ENCODE results near the gene RUSF1.
"Not testable (repeated sequence)": the region's sequence is repeated elsewhere in the genome, so short reads cannot be mapped to it uniquely, and the experiment has no call there.

The RUSF1 gene

DNA sequence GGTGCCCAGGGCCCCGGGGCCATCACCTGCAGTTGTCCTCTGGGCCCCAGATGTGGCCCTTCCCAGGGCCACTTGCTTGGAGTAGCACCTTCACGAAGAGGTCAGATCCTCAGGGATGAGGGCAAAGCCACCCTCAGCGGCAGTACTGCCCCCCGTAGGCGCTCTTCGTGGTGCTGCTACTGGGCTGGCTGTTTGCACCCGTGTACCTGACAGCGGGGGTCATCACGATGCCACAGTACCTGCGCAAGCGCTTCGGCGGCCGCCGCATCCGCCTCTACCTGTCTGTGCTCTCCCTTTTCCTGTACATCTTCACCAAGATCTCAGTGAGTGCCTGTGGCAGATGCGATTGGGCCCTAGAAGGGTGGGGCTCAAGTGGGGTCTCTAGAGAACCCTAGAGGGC is 22.6 kb downstream of the RUSF1 start:
- no peak for DNase-seq

DNA sequence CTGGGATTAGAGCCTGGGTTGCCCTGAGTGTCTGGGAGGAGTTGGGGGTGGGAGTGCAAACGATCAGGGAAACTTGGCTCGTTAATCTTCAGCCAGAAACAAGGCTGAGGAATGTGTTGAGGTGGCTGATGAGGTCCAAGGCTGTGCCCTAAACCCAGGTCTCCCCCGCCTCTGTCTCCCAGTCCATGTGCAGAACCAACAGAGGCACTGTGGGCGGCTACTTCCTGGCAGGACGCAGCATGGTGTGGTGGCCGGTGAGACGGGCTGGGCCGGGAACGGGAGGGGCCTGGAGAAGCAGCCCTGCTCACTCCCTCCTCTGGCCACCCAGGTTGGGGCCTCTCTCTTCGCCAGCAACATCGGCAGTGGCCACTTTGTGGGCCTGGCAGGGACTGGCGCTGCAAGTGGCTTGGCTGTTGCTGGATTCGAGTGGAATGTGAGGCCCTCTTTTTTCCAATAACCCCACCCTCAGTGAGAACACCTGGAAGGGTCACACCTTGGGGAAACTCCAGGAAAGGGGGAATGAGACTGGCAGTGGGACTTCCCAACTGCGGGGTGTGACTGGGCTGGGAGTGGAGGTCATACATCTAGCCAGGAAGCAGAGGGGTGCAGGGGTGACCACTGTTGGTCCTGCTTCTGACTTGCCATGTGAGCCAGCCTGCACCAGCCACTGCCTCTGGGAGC is 23.6 kb downstream of the RUSF1 start:
- no peak for DNase-seq

DNA sequence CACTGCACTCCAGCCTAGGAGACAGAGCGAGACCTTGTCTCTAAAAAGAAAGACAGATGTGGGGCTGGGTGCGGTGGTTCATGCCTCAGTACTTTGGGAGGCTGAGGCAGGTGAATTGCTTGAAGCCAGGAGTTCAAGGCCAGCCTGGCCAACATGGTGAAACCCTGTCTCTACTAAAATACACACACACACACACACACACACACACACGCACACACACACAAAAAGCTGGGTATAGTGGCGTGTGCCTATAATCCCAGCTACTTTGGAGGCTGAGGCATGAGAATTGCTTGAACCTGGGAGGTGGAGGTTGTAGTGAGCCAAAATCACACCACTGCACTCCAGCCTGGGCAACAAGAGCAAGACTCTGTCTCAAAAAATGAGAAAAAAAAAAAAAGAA is 24.1 kb downstream of the RUSF1 start:
- not testable (repeated sequence) for DNase-seq

DNA sequence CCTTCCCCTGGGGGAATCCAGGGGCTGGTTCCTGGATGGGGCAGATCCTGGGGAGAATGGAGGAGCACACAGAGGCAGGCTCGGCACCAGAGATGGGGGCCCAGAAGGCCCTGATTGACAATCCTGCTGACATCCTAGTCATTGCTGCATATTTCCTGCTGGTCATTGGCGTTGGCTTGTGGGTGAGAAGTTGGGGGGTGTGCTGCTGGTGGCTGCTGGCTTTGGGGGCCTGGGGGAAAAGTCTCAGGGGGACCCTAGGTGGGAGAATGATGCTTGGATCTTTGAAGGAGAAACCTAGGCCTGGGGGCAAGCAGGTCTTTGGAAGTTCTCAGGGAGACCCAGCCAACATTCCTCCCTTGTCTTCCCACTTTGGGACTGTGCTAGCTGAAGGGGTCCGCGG is 25.1 kb downstream of the RUSF1 start, which contains the start of gene SLC5A2:
TSS of gene SLC5A2 (plus strand) at position 43 of the 400 bp plus-strand sequence. CDS start at position 57, 14 bp downstream.
- DNase-seq = no peak

DNA sequence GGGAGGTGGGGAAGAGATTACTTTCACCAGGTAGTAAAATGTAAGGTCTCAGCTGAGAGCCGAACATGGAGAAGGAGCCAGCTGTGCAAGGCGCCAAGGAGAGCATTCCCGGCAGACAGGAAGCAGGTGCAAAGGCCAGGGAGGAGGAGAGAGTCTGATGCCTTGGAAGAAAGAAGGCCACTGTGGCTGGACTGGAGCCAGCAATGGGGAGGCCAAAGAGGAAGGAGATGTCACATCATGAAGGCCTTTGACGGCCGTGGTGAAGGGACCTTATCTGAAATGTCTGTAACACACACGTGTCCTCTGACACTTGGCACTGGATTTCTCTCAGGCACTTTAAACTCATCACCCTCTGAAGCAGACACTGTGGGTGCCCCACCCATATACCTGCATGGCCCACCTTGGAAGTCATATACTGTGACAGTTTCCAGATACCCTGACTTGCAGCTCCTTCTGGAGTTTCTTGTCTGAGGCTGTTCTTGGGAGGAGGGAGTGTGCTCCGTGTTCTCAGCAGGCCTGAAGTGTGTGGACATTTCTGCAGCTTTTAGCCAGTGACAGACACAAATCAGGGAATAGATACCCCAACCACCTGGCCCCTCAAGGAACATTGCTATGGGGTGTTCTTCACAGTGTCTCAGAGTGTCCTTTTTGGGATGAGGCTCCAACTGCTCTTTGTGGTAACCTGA is 27.2 kb downstream of the RUSF1 start:
- no peak for DNase-seq

DNA sequence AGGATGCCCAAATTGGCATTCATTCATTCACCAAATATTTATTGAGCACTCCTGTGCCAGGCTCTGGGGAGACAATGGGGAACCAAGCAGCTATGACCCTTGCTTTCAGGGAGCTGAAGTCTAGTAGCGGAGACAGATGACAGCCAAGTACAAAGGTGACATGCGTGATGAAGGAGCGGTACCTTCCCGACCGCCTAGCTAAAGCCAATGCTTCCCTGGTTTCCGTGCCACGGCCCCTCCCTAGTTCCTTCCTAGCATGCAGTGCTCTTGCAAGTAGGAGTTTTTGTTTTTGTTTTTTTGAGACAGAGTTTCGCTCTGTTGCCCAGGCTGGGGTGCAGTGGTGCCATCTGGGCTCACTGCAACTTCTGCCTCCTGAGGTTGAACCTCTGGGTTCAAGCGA is 28.4 kb downstream of the RUSF1 start:
- no peak for DNase-seq

DNA sequence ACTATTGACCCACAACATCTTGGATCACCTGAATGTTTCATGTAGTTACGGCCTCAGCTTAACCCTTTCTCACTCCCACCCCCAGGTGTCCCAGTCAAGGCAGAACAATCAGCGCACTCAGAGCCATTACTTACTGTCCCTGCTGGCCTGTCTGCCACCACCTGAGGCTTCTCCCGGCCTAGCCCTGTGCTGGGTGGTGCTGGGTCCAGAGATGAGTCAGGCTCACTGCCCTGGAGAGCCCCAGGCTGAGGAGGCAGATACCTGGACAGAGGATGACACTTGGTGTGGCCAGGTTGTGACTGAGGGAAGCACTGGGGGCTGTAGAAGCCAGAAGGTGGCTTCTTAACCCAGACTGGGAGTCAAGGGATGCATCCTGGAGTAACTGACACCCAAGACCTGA is 29.2 kb downstream of the RUSF1 start:
- DNase-seq = no peak

DNA sequence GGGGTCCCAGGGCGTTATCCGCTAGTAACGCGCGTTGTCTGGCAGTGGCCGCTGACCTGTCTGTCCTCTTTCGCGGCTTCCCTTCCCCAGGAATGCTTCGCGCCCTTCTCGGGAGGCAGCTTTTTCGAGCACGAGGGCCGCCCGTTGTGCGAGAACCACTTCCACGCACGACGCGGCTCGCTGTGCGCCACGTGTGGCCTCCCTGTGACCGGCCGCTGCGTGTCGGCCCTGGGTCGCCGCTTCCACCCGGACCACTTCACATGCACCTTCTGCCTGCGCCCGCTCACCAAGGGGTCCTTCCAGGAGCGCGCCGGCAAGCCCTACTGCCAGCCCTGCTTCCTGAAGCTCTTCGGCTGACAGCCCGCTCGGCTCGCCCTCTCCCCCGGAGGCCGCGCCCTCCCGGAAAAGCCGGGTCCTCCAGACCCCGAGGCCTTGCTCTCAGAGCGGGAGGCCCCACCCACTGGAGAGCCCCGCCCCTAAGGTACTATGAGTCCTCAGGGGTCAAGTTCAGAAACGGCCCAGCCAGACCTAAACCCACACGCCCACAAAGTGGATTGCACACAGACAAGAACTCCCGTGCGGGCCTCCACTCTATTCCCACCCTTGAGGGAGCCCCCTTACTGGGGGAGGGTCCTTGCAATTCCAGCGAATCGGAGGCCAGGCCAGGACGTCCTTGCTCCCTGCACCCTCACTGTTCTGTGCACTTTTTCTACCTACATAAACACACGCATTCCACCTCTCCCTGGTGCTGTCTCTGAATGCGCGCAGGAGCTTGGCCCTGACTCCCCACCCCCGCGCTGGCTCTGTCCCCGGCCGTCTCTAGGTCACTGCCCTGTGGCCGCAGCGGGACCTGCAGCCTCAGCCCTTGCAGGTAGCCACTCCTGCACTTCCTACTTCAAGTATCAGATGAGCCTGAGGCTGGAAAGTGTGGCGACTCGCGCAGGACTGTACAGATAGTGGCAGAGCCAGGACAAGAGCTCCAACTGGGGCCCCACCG is 30.7 kb downstream of the RUSF1 start:
- DNase-seq = peak; percentile 71

DNA sequence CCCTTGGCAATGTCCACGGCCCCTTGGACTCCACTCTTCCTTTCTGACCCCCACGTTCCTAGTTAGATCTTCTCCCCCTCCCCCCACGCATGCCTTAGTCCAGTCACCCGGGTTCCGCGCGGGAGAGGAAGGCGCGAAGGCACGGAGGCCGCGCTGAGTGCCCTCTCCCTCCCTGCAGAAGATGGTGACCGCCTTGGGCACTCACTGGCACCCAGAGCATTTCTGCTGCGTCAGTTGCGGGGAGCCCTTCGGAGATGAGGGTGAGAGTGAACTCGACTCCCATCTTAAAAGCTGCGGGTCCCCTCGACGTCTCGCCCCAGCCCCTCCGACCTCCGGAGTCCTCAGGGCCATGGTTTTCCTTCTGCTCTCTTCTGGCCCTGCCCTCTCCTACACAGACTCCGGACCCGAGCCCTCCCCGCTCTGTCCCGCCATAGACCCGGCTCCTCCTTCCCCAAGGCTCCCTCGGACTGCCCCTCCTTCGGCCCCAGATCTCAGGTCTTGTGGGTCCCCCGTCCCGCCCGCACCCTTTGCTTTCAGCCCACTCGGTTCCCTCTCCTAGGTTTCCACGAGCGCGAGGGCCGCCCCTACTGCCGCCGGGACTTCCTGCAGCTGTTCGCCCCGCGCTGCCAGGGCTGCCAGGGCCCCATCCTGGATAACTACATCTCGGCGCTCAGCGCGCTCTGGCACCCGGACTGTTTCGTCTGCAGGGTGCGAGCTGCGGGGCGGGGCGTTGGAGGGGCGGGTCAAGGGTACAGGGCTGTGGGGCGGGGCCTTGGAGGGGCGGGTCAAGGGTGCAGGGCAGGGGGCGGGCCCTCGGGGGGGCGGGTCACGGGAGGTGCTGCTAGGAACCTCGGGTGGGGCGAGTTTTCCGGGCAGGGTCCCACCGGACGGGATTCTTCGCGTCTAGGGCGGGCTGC is 31.6 kb downstream of the RUSF1 start:
- peak; percentile 93 for DNase-seq

DNA sequence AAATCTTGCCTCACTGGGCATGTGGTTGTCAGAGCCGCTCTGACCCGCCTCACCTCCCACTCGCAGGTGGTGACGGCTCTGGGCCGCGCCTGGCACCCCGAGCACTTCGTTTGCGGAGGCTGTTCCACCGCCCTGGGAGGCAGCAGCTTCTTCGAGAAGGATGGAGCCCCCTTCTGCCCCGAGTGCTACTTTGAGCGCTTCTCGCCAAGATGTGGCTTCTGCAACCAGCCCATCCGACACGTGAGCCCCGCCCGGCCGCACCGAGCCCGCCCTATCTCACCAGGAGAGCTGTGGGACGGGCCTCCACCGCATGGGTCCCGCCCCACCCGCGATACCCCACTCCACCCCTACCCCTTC is 32.3 kb downstream of the RUSF1 start:
- no peak for DNase-seq

DNA sequence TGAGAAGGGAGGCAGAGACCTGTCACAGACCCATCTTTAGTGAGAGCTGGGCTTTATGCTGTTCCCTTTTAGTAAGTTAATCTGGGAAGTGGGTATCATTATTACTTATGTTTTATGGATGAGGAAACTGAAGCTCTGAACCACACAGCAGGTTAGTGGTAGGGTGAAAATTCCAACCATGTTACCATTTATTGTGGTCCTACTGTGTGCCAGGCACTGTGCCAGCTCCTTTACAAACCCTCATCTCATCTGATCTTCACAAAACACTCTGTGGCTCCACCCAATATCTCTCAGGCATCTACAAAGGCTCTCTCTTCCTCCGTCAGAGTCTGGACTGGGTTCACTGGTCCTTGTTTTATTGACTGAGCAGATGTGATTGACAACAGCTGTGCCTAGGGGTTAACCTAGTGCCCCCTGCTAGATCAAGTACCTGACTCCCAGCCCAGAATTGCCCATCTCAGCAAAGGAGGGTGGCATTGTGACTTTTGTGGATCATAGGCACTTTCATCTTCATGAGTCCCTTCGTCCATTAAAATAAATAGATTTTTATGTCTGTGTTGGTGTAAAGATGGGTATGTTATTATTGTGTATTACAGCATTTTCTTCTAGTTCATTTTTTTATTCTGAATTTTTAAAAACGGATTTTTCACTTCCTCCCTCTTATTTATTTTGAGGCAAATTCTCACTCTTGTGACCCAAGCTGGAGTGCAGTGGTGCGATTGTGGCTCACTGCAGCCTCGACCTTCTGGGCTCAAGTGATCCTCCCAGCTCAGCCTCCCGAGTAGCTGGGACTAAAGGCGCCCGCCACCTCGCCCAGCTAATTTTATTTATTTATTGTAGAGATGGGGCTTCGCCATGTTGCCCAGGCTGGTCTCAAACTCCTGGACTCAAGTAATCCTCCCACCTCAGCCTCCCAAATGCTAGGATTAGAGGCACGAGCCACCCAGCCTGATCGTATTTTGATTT is 33.1 kb downstream of the RUSF1 start:
- no peak for DNase-seq

DNA sequence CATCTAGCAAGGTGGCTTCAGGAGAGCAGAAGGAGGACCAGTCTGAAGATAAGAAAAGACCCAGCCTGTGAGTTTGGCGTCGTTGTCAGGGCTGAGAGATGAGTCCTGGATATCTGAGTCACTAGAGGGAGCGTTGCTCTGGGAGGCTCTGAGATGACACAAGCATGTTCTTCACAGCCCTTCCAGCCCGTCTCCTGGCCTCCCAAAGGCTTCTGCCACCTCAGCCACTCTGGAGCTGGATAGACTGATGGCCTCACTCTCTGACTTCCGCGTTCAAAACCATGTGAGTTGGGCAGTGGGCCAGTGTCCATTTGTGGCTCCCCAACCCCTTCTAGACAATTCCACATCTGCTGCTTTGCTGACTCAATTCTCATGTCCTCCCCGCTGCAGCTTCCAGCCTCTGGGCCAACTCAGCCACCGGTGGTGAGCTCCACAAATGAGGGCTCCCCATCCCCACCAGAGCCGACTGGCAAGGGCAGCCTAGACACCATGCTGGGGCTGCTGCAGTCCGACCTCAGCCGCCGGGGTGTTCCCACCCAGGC is 33.9 kb downstream of the RUSF1 start:
- DNase-seq = no peak

DNA sequence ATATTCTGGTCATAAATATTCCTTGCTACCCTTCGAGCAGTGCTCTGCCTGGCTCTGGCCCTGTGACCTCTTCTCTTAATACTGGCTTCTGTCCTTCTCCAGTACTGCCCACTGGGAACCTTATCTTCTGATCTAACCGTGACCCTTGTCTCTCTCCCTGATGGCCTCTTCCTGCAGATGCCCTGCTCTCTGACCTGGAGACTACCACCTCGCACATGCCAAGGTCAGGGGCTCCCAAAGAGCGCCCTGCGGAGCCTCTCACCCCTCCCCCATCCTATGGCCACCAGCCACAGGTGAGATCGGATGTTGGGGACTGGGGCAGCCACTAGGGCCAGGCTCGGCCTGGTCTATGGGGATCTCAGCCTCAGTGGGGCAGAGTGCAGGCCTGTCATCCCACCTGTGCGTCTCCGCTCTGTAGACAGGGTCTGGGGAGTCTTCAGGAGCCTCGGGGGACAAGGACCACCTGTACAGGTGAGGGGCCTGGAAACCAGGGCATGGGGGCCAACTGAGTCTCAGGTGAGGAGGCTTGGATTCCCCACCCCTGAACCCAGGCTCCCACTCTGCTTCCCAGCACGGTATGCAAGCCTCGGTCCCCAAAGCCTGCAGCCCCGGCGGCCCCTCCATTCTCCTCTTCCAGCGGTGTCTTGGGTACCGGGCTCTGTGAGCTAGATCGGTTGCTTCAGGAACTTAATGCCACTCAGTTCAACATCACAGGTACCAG is 34.8 kb downstream of the RUSF1 start:
- DNase-seq = no peak

DNA sequence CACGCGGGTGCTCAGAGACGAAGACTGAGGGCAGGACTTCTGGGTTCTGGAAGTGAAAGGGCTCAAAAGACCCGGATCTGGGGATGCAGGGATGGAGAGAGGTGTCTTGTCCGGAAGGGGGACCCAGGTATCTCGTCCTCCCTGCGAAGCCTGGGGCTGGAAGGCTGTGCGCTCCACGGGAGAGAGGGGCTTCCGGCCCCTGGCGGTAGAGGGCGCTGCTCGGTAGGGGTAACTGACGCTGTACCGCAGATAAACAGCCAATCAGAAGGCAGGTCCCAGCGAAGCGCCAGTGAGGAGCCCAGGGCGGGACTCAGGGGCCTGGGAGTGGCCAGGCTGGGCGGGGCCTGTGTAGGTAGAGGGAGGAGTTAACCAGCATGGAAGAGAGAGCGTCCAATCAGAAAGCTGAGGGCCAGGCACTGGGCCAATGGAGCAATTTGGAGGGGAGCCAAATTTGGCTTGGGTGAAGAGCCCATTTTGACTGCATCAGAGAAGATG is 35.4 kb downstream of the RUSF1 start:
- peak; percentile 74 for DNase-seq

DNA sequence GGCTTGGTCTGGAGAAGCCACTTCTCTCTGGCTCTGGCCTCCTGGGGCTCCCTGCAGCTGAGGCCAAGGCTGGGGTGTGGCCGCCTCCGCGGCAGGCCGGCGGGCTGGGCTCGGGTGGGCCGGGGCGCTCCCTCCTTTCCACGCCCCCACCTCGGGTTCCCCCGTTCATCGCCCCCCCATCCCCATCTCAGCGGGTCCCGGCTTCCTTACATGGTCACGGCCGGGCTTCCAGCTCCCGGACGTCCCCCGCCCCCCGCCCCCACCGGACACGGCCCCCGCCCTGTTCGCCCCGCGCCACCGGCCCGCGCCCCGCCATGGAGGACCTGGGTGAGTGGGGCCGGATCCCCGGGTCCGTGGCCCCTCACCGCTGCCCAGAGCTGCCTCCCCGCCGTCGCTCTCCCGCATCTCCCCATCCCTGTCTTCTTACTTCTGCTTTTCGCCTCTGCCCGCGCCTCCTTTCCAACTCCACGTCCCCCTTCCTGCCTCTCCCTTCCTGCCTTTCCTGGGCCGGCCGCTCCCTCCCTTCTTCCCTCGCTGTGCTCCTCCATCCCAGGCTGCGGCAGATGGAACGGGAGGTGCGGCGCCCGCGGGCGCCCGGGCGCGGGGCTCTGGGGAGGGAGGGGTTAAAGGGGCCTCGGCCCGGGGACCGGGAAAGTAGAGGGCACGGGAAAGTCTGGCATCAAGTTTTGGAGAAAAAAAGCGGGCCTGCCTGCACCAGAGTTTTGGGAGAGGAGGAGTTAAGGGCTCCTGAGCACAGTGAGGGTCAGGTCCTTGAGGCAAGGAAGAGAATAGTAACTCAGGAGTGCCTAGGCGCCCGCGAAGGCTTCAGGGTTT is 36.1 kb downstream of the RUSF1 start, which contains the start of gene TGFB1I1:
TSS of gene TGFB1I1 (plus strand) at position 278 of the 834 bp plus-strand sequence. CDS start at position 315, 37 bp downstream.
- DNase-seq = no peak

DNA sequence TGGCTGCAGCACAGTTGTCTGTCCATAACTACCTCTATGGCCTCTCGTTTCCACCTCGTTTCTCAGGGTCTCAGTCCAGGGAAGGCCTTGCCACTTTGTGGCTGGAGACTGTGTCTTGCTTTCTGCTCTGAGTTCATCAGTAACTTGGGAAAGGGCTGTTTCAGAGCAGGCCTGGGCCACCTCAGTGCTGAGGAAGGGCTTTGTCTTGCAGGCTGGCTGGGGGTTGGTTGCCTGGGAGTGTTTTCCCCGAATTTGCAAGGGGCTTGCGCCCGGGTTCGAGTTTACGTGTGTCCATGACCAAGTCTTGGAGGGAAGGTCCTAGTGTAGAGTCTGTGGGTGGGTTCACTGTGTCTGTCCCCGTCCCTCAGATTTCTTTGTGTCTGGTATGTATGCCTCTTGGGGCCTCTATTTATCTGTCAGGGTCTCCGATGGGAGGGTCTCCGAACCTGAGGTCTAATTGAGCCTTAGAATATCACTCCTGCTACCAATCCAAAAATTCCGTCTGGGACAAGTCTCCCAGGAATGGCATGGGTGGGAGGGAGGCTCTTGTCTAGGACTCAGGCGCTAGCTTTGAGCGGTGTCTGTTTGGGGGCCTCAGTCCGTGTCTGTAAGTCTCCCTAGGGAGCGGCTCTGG is 36.8 kb downstream of the RUSF1 start:
- DNase-seq = no peak

DNA sequence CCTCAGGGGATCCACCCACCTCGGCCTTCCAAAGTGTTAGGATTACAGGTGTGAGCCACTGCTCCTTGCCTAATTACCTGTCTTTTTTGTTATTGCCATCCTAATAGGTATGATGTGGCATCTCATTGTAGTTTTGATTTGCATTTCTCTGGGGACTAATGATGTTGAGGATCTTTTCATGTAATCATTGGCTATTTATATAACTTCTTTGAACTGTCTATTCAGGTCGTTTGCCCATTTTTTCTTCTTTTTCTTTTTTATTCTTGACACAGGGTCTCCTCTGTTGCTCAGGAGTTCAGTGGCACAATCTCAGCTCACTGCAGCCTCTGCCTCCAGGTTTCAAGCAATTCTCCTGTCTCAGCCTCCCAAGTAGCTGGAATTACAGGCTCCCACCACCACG is 37.6 kb downstream of the RUSF1 start:
- DNase-seq = no peak

DNA sequence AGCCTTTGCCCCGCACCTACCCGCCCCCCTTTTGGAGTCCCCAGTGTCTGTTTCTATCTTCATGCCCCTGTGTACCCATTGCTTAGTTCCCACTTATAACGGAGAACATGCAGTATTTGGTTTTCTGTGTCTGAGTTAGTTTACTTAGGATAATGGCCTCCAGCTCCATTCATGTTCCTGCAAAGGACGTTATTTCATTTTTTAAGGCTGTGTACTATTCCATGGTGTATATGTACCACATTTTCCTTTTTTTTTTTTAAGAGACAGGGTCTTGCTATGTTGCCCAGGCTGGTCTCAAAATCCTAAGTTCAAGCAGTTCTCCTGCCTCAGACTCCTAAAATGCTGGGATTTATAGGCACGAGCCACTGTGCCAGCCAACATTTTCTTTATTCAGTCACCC is 40.3 kb downstream of the RUSF1 start:
- DNase-seq = no peak
